Fibroblast of the conjunctiva (primary cell): ENCODE results near the gene ENAH.
"Not testable (repeated sequence)": the region's sequence is repeated elsewhere in the genome, so short reads cannot be mapped to it uniquely, and the experiment has no call there.

ENCODE experiments used
- DNase-seq: peaks from one replicate; pipeline ENCODE4 v3.0.0-alpha.2; 2010; ENCODE audit warnings: low read depth

Gene ENAH

DNA sequence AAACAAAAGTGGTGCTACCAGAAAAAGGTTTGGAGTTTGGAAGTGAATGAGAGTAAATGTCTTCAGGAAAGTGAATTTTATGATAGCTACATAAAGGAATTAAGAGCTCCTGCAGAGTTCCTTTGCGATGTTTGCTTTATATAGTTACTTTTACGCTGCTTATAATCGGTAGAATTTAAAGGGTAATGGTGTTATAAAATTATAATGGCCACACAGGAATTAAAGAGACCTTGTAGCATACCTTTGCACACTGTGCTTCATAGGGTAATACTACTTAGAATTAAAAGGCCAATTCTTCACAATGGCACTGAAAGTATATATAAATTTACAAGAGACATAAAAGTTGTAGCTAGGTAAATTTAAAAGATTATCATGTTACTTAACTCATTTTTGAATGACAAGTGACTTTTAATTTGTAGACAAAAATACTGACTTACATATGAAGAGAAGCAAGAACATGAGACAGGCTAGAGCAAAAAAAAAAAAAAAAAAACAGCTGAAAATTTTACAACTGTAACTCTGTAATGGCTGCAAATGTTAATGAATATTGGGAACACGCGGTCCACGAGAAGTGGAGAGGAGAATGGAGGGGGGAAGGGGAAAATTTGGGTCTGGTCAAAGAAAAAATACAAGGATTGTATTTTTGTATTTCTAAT is 159.2 kb downstream of the ENAH start:
- no peak for DNase-seq

GRCh38 chr1:225488676-225489075 is 164.2 kb downstream of the ENAH start:
- no peak for DNase-seq

GRCh38 chr1:225486856-225487255 is 166.1 kb downstream of the ENAH start:
- no peak for DNase-seq

DNA sequence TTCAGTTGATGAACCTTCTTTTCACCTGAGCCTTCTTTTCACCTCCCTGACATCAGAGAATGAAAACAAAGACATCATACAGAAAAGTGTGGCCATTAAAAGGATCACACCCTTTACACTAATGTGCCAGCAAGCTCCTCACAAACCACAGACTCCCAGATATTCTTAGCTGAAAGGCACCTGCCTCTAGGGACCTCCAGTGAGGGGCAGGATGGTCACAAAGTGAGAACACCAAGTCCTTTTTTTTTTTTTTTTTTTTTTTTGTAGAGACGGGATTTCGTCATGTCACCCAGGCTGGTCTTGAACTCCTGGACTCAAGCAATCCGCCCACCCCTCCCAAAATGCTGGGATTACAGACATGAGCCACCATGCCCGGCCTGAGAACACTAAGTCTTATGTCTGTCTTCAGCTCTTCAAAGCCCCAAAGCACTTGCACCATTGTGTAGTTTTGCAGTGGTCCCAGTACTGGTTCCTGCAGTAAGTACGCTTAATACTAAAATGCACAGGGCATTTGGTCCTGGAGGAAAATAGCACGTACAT is 166.9 kb downstream of the ENAH start:
- no peak for DNase-seq

- DNase-seq, result no peak
These were observed 167.7 kb downstream of the ENAH start for GRCh38 chr1:225485226-225485625.

DNA sequence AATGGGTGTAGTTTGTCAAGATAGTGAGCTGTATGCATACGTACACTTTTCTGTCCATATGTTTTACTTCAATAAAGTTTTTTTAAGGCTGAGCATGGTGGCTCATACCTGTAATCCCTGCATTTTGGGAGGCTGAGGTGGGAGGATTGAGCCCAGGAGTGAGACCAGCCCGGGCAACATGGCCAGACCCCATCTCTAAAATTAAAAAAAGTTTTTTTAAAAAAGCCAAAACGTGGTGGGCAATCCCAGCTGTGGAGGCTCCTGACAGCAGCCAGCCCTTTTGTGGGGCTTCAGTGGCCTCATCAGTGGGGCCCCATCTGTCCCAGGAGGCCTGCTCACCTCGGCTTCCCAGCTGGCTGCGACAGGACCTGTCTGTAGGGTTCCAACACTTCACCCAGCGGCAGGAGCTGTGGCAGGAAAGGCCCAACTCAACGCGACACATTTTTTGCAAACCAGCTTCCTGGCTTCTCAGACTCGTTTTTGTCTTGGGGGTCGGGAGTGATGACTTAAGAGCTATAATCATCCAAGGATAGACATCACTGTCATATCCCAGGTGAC is 168.2 kb downstream of the ENAH start:
- DNase-seq, result no peak

- no peak for DNase-seq
These were observed 168.9 kb downstream of the ENAH start for GRCh38 chr1:225483818-225484656.

DNA sequence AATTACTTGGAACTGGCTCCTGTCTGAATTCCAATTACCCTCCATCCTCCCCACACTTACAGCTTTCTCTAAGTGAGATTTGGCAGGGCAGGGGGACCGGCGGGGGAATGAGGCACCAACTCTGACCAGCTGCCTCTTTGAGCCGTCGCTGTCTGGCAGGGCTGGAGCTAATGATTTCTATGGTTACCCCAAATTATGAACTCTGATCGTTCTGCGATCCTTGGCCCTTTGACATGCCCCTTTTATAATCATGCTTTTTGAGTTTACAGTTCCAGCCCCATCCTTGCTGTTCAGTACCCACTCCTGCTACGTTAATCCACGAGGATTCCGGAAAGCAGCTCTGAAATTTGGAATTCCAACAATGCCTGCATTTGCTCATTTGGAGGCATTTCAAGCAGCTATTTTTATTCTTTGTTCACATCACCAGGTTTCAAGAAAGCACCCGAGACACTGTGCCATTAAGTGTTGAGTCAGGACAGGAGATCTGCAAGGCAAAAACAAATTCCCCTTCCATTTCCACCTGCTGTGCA is 170.4 kb downstream of the ENAH start:
- DNase-seq, result no peak

GRCh38 chr1:225481738-225482137 is 171.2 kb downstream of the ENAH start:
- DNase-seq, result no peak

GRCh38 chr1:225480825-225481434 is 172.0 kb downstream of the ENAH start:
- DNase-seq, result no peak

GRCh38 chr1:225479996-225480720 is 172.8 kb downstream of the ENAH start:
- no peak for DNase-seq

DNA sequence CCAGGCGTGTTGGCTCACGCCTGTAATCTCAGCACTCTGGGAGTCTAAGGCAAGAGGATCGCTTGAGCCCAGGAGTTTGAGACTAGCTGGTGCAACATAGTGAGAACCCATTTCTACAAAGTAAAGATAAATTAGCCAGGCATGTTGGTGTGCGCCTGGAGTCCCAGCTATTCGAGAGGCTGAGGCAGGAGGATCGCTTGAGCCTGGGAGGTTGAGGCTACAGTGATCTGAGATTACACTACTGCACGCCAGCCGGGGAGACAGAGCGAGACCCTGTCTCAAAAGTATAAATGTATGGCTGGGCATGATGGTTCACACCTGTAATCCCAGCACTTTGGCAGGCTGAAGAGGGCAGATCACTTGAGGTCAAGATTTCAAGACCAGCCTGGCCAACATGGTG is 173.6 kb downstream of the ENAH start:
- DNase-seq, result no peak

DNA sequence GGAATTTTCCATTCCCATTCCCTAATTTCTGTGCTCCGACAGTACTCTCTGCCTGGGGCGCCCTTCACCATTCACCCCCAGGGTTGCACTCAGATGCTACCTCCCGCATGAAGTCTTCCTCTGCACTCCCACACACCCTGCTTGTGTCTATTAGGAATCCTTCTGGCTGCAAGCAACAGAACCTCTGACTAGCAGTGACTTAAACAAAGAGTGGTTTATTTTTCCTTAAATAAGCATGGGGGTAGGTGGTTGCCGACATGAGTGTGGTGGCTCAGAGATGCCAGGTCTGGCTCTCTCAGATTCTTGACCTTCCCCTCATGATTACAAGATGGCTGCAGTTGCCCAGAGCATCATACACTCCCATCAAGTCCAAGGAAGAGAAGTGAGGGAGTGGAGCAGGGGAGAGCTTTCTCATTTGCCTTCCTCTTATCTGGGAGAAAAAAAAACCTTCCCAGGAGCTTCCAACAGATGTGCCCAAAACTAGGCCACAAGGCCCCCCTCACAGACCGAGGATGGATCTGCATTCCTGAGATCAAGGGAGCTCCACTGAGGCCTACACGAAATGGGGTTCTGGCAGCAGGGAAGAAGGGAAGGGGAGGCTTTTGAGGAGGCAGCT is 175.5 kb downstream of the ENAH start:
- no peak for DNase-seq

- peak; percentile 62 for DNase-seq
These were observed 176.4 kb downstream of the ENAH start for GRCh38 chr1:225476538-225476988.

- DNase-seq, result no peak
These were observed 176.8 kb downstream of the ENAH start for GRCh38 chr1:225476100-225476511.

- DNase-seq, result peak; percentile 22
These were observed 177.7 kb downstream of the ENAH start for GRCh38 chr1:225474986-225475820.

DNA sequence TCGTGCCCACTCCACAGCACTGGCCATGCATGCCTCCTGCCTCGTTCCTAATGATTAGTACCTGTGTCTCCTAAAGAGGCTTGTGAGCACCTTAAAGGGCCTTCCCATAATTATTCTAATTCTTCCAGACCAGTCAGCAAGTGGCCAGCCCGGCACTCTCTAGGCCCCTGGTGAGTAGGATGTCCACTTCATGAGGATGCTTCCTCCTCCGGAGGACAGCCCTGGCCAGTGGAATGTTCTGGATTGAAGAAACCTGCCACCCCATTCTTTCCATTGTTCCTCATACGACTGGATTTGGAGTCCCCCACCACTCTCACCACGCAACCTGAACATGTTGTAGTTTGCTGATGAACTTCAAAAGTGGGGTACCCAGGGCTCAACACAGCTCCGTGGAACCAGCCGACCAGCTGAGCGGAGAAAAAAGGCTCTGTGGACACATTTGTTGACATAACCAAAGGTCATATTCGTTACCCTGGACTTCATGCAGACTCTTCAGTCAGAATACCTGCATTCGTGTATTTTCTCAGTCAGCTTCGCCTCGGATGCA is 178.4 kb downstream of the ENAH start:
- DNase-seq, result no peak

DNA sequence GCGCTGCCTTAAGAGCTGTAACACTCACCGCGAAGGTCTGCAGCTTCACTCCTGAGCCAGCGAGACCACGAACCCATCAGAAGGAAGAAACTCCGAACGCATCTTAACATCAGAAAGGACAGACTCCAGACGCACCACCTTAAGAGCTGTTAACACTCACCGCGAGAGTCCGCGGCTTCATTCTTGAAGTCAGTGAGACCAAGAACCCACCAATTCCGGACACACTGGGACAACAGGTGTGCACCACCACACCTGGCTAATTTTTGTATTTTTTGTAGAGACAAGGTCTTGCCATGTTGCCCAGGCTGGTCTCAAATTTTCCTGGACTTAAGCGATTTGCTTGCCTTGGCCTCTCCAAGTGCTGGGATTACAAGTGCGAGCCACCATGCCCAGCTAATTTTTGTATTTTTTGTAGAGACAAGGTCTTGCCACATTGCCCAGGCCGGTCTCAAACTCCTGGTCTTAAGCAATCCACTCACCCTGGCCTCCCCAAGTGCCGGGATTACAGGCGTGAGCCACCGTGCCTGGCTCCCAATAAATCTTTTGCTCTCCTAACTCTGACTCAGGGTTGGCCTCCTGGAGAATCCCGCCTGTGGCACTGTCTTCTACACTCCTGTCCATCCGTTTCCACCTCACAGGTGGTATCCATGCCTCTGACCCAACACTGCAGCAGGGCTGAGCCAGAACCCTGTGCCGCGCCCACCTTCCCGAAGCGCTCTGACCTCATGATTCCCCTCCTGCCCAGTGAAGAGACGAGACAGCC is 179.1 kb downstream of the ENAH start:
- not testable (repeated sequence) for DNase-seq

GRCh38 chr1:225473266-225473665 is 179.7 kb downstream of the ENAH start:
- not testable (repeated sequence) for DNase-seq
